Tibial artery (tissue), 4 donors: Measurements from ENCODE around the gene HPCAL1.

Experiments
- DNase-seq, 2 donors: peaks; one replicate each; pipeline ENCODE4 v3.0.0-alpha.2; 2019
- H3K27ac ChIP-seq, 2 donors: fragments of 200-600 bp; sonication (generic) in 1 of 2; 1 replicate in 1 of 2; 2 replicates in 1 of 2; pipeline ENCODE4 v1.5.1; 2018 to 2019; ENCODE audit warnings: mild to moderate bottlenecking in 1 of 2
- H3K27me3 ChIP-seq, 2 donors: fragments of 200-600 bp; sonication (generic) in 1 of 2; one replicate each; pipeline versions ENCODE4 v1.5.1 to v1.6.0; 2016 to 2019
- H3K36me3 ChIP-seq, 3 donors: fragments of 200-600 bp; sonication (generic) in 2 of 3; one replicate each; pipeline ENCODE4 v1.5.1; 2016 to 2019; ENCODE audit warnings: mild to moderate bottlenecking in 2 of 3
- H3K4me1 ChIP-seq, 4 donors: fragments of 200-600 bp; sonication (generic) in 2 of 4; 1 replicate in 3 of 4; 2 replicates in 1 of 4; pipeline ENCODE4 v1.5.1; 2016 to 2019
- H3K4me3 ChIP-seq, 2 donors: fragments of 200-600 bp; sonication (generic) in 1 of 2; 1 replicate in 1 of 2; 2 replicates in 1 of 2; pipeline ENCODE4 v1.5.1; 2018 to 2019; ENCODE audit warnings: mild to moderate bottlenecking in 2 of 2
- H3K9me3 ChIP-seq, 3 donors: fragments of 200-600 bp; sonication (generic) in 1 of 3; one replicate each; pipeline ENCODE4 v1.5.1; 2016 to 2019
- intact Hi-C: fragments of 100-400 bp; cut with DNase I; formaldehyde crosslinking; loops from one replicate; pipeline ENCODE4 v1.15.0; 2023; ENCODE audit warnings: low total_unique reads
- TF ChIP-seq, protein P1 (sequence below), 2 experiments: fragments of 200-600 bp in 1 of 2; fragments of 450-650 bp in 1 of 2; IDR thresholded peaks; one replicate each; pipeline ENCODE4 v1.5.1; 2017 to 2019; ENCODE audit warnings: antibody characterized with exemption in 2 of 2, mild to moderate bottlenecking in 1 of 2, moderate library complexity in 1 of 2

HPCAL1 gene

DNA sequence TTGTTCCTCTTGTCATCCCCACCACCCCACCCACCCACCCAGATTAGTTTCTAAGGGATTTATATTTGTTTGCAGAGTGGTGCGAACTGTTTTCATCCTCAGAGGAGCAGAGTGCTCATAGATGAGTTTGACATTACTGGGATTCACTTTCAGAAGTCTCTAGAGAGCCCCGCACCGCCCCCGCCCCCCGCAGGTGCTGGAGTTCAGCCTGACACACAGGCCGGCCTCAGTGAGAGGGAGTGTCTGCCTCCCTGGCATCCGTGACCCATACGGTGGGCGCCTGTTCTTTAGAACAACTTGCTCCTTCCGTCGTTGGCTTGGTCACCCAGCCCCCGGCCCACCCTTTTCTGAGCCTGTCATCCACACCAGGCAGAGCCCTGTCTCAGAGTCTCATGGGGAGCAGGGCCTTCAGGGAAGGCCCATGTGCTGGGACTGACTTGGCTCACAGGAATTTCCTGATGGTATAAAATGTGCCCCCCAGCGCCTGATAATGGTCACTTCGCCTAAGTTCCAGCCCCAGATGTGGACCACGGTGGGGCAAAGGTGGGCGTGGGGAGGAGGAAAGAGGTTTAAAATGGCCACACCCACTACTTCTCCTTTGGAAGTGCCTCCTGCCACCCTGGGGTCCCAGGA lies 44.3 kb downstream of the HPCAL1 start:
- TF ChIP-seq, protein P1, sequence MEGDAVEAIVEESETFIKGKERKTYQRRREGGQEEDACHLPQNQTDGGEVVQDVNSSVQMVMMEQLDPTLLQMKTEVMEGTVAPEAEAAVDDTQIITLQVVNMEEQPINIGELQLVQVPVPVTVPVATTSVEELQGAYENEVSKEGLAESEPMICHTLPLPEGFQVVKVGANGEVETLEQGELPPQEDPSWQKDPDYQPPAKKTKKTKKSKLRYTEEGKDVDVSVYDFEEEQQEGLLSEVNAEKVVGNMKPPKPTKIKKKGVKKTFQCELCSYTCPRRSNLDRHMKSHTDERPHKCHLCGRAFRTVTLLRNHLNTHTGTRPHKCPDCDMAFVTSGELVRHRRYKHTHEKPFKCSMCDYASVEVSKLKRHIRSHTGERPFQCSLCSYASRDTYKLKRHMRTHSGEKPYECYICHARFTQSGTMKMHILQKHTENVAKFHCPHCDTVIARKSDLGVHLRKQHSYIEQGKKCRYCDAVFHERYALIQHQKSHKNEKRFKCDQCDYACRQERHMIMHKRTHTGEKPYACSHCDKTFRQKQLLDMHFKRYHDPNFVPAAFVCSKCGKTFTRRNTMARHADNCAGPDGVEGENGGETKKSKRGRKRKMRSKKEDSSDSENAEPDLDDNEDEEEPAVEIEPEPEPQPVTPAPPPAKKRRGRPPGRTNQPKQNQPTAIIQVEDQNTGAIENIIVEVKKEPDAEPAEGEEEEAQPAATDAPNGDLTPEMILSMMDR (IDR thresholded peaks at IDR 0.05): no peak

DNA sequence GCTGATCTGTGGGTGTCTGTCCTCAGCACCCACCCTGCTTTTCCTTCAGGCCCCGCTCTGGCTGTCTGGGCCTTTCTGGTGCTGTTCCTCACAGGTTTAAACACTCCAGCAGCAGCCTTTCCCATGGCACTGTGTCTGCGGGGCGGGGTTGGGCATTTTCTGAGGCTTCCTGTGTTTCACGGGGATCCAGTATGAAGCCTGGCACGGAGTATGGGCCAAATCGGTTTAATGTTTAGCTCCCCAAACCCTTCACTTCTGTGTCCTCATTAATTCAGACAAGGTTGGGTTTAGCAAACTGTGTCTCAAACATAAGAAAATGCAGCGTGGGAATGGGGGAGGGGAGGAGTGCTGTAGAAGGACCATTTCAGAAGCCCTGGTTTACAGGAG lies 44.9 kb downstream of the HPCAL1 start:
- TF ChIP-seq, protein P1 (IDR thresholded peaks at IDR 0.05): no peak
- DNase-seq: no peak
- Histone ChIP-seq H3K27ac (no peak overlapping the region), H3K9me3 (no peaks in the 10 kb centered on the region), H3K4me1 (peaks cover 0 to 13% (median 2%) of the 10 kb centered on the region in 4 donors), H3K4me3 (no peak overlapping the region), H3K36me3 (no peaks in the 10 kb centered on the region), H3K27me3 (no peaks in the 10 kb centered on the region)
- intact Hi-C loops: no loop called here

More for the DNA sequence above, 44.3 kb downstream of the HPCAL1 start:
- Histone ChIP-seq H3K4me3 (no peak overlapping the region), H3K4me1 (peaks cover 0 to 13% (median 2%) of the 10 kb centered on the region in 4 donors), H3K9me3 (no peaks in the 10 kb centered on the region), H3K27ac (no peak overlapping the region), H3K36me3 (no peaks in the 10 kb centered on the region), H3K27me3 (no peaks in the 10 kb centered on the region)
- intact Hi-C loops: no loop called here
- no peak for DNase-seq

DNA sequence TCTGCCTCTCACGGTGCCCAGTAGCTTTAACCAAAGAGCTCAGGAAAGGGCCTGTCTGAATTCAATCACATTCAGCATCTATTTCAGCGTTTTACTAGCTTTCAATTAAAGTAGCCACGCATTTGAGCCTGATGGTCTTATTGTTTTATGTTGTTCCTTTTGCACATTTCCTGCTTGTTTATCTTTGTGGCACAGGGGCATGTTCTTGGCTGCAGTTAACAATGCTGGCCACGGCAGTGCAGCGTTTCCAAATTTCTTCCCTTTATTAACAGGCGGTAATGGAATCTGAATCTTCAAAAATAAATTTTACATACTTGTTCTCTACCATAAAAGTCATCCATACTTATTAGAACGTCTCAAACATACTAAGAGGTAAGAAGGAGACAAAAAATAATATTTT lies 46.2 kb downstream of the HPCAL1 start:
- TF ChIP-seq, protein P1 (IDR thresholded peaks at IDR 0.05): no peak
- Histone ChIP-seq H3K27me3 (no peaks in the 10 kb centered on the region), H3K9me3 (no peaks in the 10 kb centered on the region), H3K4me3 (no peak overlapping the region), H3K4me1 (peaks cover 0 to 13% (median 2%) of the 10 kb centered on the region in 4 donors), H3K27ac (peak overlapping the region in 1 of 2 donors; percentile 19), H3K36me3 (peaks cover 0 to under 1% (median 0%) of the 10 kb centered on the region in 3 donors)
- DNase-seq: no peak
- intact Hi-C loops: no loop called here

DNA sequence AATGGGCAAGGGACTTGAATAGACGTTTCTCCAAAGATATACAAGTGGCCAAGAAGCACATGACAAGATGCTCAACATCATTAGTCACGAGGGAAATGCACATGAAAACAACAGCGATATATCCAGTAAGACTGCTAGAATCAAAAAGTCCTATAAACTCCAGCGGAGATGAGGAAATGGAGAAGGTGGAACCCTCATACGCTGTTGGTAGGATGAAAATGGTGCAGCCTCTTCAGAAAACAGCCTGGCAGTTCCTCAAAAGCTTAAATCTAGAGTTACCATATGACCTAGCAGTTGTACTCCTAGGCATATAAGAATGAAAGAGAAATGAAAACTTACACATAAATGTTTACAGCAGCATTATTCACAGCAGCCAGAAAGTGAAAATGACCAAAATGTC lies 48.1 kb downstream of the HPCAL1 start:
- Histone ChIP-seq H3K27ac (no peak overlapping the region), H3K4me1 (peaks cover 0 to 13% (median 2%) of the 10 kb centered on the region in 4 donors)
- intact Hi-C loops: no loop called here

DNA sequence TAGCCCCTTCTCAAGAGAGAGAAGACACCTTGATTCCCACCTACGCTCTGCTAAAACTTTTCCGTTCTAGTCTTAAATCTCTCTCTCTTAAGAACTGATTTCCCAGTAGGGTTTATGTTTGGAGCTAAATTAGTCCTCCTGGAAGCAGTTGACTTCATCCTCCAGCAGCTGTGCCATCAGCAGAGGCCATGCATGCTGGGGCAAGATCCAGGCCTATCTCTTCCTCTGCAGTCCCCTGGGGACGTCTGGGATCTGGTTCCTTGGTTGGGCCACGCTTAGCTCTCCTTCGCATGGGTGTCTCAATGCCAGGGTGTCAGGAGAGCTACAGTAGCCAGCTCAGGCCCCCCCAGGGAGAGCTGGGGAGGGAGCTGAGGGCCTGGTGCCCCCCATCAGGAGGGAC lies 49.7 kb downstream of the HPCAL1 start:
- DNase-seq: no peak
- H3K9me3 ChIP-seq: no peaks in the 10 kb centered on the region
- intact Hi-C loops: no loop called here
- H3K4me1 ChIP-seq: peaks cover 0 to 13% (median 2%) of the 10 kb centered on the region in 4 donors
- no peak overlapping the region for H3K4me3 ChIP-seq
- no peaks in the 10 kb centered on the region for H3K27me3 ChIP-seq
- peaks cover 0 to 6% (median 4%) of the 10 kb centered on the region in 3 donors for H3K36me3 ChIP-seq
- TF ChIP-seq, protein P1 (IDR thresholded peaks at IDR 0.05): no peak
- H3K27ac ChIP-seq: no peak overlapping the region

More for the DNA sequence above, 48.1 kb downstream of the HPCAL1 start:
- Histone ChIP-seq H3K4me3 (no peak overlapping the region), H3K27me3 (no peaks in the 10 kb centered on the region), H3K9me3 (no peaks in the 10 kb centered on the region), H3K36me3 (peaks cover 0 to 6% (median 4%) of the 10 kb centered on the region in 3 donors)
- DNase-seq: no peak
- TF ChIP-seq, protein P1 (IDR thresholded peaks at IDR 0.05): no peak
